ENCODE measurements around the gene FOXI1.

Gene FOXI1

GRCh38 chr5:170105642-170106611 lies at the start of gene FOXI1:
FOXI1 (plus strand) TSS chr5:170105897; CDS start chr5:170105958, 61 bp downstream.
- DNase-seq = peak; percentile 47

GRCh38 chr5:170056561-170057267 lies 49.0 kb upstream of the FOXI1 start:
- peak; percentile 29 for DNase-seq

DNA sequence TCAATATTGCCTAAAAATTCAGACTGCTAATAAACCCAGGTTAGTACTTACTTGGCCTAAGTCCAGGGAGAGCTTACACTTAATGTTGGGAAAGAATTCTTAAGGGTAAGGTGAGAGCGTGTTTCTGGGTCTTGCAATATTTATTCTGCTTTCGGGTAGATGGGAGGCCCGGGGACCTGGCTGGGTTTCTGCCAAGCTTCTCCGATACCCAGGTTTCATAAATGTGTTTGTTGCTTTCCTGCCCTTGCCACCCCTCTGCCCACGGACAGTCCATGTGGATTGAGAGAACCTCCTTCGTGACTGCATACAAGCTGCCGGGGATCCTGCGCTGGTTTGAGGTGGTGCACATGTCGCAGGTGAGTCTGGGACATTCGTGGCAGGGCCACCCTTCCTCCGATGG lies 48.4 kb upstream of the FOXI1 start:
- DNase-seq = peak; percentile 35

DNA sequence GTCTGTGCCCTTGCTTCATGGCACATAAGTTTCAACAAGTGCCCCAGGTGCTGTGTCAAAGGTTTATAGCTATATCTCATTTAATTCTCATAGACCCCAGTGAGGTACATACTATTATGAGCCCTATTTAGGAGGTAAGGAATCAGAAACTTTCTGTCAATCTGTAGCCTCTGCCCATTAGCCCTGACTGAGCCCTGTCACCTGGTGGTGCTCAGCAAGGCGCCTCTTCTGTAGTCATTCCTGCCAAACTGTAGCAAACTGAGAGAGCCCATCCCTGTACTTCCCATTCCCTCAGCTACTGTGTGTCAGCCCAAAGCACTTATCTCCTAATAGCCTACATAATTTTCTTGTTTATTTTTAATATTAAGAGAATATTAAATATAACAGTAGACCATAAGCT lies 46.5 kb upstream of the FOXI1 start:
- peak; percentile 18 for DNase-seq

- no peak for DNase-seq
Observed at GRCh38 chr5:170067152-170067551, 38.5 kb upstream of the FOXI1 start.

DNA sequence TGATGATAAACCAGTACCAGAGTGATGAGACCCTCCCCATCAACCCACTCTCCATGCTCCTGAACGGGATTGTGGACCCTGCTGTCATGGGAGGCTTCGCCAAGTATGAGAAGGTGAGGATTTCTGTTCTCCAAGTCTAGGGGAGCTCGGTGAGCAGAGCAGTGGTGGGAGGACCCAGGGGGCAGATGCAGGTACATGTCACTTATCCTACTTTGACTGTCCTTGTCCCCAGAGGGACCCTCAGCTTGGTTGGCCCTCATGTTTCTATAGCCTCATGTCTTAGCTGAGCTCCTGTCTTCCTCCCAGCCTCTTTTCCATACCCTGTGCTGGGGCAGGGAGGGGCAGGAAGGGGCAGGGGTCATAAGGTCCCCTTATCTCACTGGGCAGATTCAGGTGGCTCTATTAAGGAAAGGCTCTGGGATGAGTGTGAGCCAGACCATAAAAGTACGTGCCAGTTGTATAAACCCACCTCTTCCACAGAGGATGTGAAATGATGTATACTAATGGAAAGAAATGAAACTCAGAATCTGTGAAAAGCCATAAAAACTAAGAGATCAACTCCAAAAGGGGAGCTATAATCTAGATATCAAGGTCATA lies 38.0 kb upstream of the FOXI1 start:
- no peak for DNase-seq

- no peak for DNase-seq
Observed at GRCh38 chr5:170069512-170069911, 36.2 kb upstream of the FOXI1 start.

GRCh38 chr5:170070556-170071412 lies 34.9 kb upstream of the FOXI1 start:
- DNase-seq = peak; percentile 75

- no peak for DNase-seq
Observed at GRCh38 chr5:170071748-170072147, 33.9 kb upstream of the FOXI1 start.

DNA sequence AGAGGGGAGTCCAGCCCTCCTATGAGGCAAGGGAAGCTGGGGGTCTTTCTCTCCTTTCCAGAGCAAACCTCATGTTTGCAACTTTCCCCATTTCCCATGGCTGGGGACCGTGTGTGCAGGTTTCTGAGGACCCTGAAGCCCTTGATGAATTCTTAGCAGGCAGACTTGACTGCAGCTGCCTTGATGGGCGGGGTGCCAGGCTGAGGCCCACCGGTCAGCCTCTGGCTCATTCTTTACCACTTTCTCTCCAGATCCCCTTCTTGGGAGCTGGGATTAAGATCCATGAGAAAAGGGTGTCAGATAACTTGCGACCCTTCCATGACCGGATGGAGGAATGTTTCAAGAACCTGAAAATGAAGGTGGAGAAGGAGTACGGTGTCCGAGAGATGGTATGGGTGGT lies 30.0 kb upstream of the FOXI1 start:
- DNase-seq = peak; percentile 23

DNA sequence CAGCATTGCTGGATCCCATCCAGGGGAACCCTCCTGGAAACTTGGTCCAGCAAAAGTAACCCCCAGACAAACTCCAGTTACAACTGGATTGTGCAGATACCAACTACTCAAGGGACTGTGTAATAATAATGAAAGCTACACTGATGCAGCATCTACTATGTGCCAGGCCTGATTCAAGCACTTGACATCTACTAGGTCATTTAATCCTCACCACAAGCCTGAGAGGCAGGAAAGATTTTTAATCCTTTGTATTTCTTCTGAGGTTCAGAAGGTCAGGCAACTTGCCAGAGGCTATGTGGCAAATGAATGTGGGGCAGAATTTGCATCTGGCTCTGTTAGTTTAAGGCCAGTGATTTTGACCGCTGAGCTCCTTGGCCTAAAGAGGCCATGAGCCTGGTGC lies 29.5 kb upstream of the FOXI1 start:
- DNase-seq = peak; percentile 13

- DNase-seq = peak; percentile 25
Observed at GRCh38 chr5:170076739-170077138, 29.0 kb upstream of the FOXI1 start.

GRCh38 chr5:170077526-170077925 lies 28.2 kb upstream of the FOXI1 start:
- DNase-seq = peak; percentile 32

- DNase-seq = peak; percentile 6
Observed at GRCh38 chr5:170078458-170078857, 27.2 kb upstream of the FOXI1 start.

DNA sequence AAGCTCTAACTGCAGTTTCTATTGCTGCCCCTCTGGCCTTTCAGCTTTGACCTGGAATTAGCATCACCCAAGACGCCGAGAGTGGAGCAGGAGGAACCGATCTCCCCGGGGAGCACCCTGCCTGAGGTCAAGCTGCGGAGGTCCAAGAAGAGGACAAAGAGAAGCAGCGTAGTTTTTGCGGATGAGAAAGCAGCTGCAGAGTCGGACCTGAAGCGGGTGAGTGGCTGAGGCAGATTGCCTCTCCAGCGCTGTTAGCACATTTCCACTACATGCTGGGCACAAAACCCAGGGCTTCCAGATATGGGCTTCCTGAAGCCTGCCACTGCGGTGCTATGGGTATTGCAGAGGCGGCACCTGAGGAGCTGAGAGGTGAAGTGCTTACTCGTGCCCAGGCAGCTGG lies 26.8 kb upstream of the FOXI1 start:
- peak; percentile 42 for DNase-seq

- peak; percentile 41 for DNase-seq
Observed at GRCh38 chr5:170080217-170080616, 25.5 kb upstream of the FOXI1 start.

DNA sequence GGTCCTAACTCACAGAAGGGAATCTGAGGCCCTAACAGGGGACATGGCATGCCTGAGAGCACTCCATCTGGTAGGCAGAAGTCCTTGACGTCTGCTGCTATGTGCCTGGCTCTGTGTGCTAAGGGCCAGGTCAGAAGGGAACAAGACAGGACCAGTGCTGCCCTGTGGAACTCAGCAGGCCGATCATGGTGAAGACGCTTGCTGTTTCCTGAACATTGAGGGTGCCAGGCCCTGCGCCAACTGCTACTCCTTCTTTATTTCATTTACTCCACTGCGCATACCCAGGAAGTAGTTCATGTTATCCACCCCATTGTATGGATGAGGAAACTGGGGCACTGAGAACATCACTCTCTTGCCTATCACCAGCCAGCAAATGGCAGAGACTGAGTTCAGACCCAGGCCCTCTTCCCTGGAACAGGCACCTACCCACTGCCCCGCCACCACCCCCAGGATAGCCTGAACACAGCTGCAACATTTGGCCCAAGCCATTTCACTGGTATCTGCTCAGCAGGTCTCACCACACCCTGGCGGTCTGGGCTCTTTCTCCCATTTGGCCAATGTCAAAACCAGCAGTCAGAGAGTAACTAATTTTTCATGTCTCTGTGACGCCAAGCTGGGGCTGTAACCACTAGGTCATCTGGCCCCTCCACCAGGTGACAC lies 24.8 kb upstream of the FOXI1 start:
- peak; percentile 37 for DNase-seq

GRCh38 chr5:170081616-170082015 lies 24.1 kb upstream of the FOXI1 start:
- peak; percentile 23 for DNase-seq

DNA sequence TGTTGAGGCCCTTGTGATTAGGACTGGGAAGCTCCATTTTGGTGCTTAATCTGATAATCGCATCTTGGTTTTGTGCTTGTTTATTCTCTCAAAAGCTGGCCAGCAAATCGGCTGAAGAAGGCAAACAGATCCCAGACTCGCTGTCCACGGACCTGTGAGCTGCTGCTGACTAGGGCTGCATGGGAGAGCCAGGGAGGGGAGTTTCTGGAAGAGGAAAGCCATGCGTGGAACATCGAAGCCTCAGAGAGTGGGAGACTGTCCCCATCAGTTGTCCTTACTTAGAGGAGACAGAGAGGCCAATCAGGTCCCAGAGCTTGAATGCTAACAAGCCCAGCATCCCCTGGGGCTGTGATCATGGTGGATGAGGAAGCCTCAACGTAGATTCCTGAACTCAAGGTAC lies 23.0 kb upstream of the FOXI1 start:
- peak; percentile 36 for DNase-seq

DNA sequence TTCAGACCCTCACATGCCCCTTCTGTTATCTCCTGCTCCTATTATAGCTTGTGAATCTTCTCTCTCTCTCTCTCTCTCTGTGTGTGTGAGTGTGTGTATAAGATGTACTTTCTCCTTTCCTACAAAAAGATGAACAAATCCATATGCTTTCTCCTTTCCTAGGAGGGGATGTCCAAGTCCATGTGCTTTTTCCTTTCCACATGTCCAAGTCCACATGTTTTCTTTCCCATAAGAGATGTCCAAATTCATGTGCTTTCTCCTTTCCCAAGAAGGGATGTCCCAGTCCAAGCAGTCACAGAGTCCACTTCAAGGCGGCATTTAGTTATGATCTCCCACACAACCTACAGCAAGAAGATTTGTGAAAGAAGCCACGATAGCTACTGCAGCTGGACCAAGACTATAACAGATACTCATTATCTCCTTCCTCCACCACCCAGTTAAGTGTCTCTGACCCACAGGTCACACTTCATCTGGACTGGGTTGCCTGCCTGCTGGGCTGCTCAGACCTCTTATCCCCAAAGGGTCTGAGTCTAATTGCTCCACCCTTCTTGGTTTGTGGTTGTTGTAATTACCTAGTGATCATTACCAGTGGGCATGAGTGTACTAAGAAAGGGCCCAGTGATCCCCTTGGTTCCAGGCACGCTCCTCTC lies 18.4 kb upstream of the FOXI1 start:
- DNase-seq = no peak

DNA sequence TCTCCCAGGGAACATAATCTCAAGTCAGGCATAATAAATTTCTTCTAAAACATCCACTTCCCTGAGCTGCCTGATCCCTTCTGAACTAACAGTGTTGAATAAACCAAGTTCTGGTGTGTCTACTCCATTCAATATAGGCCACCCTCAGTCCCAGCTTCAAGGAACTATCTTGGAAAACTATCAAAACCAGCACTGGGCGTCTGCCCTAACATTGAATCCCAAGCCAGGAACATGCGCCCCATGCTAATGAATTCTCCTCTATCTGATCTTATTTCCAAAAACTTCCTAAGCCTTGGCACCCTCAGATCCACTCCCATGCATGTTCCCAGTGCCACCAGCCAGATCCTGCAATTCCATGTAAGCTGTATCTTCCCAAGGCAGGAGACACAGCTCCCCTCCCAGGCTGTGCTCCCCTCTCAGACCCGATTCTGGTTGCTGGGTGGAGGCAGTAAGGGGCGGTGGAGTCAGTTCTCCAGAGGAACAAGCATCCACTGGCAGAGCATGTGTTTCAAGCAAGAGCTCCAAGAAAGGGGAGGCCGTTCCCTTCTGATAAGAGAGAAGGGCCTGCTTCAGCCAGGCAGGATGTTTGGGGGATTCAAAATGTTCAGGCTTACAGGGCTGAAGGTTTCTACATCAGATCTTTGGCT lies 13.1 kb upstream of the FOXI1 start:
- no peak for DNase-seq

Measured in activated CD8-positive, alpha-beta memory T cell treated with anti-CD3 and anti-CD28 coated beads, Interleukin-2, amount 50 U/mL, for 48 hours (primary cell).